Ascending aorta (tissue), 2 donors: ENCODE data around the gene DUOX2. TPM values are rescaled to one million over a fixed set of nuclear protein-coding genes. Genes with fewer than 3 reads are reported as not detected.

Experiments
- DNase-seq, 2 donors: peaks; one replicate each; pipeline ENCODE4 v3.0.0-alpha.2; 2019; ENCODE audit warnings: low spot score in 2 of 2
- H3K27ac ChIP-seq, 2 donors: fragments of 200-600 bp; sonication (generic); one replicate each; pipeline ENCODE4 v1.5.1; 2016 to 2017; ENCODE audit warnings: mild to moderate bottlenecking in 1 of 2
- H3K27me3 ChIP-seq: fragments of 200-600 bp; sonication (generic); one replicate; pipeline ENCODE4 v1.5.1; 2017
- H3K36me3 ChIP-seq, 2 donors: fragments of 200-600 bp; sonication (generic); one replicate each; pipeline ENCODE4 v1.5.1; 2016
- H3K4me1 ChIP-seq, 2 donors: fragments of 200-600 bp; sonication (generic); one replicate each; pipeline ENCODE4 v1.5.1; 2016 to 2017; ENCODE audit warnings: mild to moderate bottlenecking in 1 of 2
- H3K4me3 ChIP-seq, 2 donors: fragments of 200-600 bp; sonication (generic); one replicate each; pipeline ENCODE4 v1.5.1; 2016 to 2017; ENCODE audit warnings: mild to moderate bottlenecking in 1 of 2
- H3K9me3 ChIP-seq, 2 donors: fragments of 200-600 bp; sonication (generic); one replicate each; pipeline ENCODE4 v1.5.1; 2016
- intact Hi-C: fragments of 100-400 bp; cut with DNase I; formaldehyde crosslinking; loops from one replicate; pipeline ENCODE4 v1.15.1; 2023
- total RNA-seq: library from RNA; depleted of rRNA; stranded (reverse); fragments of >200 nt; gene quantifications from one replicate; pipeline ENCODE4 v1.1.0, GENCODE V29; 2016
- TF ChIP-seq, protein P1 (sequence below), 3 experiments: fragments of 200-600 bp in 2 of 3; fragments of 450-650 bp in 1 of 3; sonication (generic) in 2 of 3; IDR thresholded peaks; one replicate each; pipeline ENCODE4 v1.5.1; 2016 to 2019; ENCODE audit warnings: antibody characterized with exemption in 3 of 3, mild to moderate bottlenecking in 1 of 3, moderate library complexity in 1 of 3

DUOX2 gene
- total RNA-seq = 2.3 TPM

DNA sequence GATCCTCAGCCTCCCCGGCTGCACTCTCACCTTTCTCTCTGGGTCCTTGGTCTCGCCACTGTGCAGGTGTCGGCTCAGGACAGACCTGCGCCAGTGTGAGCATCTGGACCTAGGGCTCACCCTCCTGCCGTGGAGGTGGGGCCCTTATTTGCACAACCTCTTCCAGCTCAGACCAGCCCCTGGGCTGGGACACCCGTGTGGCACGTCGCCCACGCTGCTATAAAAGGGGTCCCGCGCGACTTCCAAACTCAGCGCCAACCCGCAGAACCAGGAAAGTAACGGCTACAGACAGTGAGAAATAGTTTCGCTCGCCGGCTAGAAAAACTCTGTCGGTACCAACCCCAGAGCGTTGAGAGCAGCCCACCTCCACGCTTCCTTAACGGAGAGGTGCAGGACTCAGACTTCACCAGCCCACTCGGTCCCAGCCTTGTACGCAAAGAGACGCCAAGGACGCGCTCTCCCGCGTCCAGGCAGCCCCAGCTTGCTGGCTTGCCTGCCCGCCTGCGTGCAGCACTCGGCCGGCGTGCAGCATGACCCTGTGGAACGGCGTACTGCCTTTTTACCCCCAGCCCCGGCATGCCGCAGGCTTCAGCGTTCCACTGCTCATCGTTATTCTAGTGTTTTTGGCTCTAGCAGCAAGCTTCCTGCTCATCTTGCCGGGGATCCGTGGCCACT, at the start of gene DUOX2, which contains the start of gene DUOXA2:
DUOX2 (minus strand) TSS at position 97 of the 675 bp plus-strand sequence. CDS start 761 bp downstream, outside the sequence.
DUOXA2 (plus strand) TSS at position 251 of the 675 bp plus-strand sequence; CDS start at position 531, 280 bp downstream.
- Histone ChIP-seq H3K27me3 (peaks cover 14% of the 10 kb centered on the region), H3K27ac (no peak within 1 kb of the TSS), H3K4me1 (peaks cover 7 to 18% of the 10 kb centered on the region in 2 donors), H3K9me3 (no peaks in the 10 kb centered on the region), H3K36me3 (no peaks in the 10 kb centered on the region), H3K4me3 (peak within 1 kb of the TSS; percentile 36 to 45)
- no peak for DNase-seq
- TF ChIP-seq, protein P1, sequence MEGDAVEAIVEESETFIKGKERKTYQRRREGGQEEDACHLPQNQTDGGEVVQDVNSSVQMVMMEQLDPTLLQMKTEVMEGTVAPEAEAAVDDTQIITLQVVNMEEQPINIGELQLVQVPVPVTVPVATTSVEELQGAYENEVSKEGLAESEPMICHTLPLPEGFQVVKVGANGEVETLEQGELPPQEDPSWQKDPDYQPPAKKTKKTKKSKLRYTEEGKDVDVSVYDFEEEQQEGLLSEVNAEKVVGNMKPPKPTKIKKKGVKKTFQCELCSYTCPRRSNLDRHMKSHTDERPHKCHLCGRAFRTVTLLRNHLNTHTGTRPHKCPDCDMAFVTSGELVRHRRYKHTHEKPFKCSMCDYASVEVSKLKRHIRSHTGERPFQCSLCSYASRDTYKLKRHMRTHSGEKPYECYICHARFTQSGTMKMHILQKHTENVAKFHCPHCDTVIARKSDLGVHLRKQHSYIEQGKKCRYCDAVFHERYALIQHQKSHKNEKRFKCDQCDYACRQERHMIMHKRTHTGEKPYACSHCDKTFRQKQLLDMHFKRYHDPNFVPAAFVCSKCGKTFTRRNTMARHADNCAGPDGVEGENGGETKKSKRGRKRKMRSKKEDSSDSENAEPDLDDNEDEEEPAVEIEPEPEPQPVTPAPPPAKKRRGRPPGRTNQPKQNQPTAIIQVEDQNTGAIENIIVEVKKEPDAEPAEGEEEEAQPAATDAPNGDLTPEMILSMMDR (IDR thresholded peaks at IDR 0.05) = no peak
- intact Hi-C loops = no loop called here

DNA sequence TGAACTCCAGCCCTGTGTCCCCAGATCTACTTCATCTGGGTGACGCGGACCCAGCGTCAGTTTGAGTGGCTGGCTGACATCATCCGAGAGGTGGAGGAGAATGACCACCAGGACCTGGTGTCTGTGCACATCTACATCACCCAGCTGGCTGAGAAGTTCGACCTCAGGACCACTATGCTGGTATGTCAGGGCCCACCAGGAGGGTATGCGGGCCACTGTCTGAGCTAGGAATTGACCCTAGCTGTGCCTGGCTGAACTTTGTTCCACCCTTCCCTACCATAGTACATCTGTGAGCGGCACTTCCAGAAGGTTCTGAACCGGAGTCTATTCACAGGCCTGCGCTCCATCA, 49.5 kb upstream of the DUOX2 start:
- Histone ChIP-seq H3K36me3 (no peaks in the 10 kb centered on the region), H3K4me1 (peaks cover 0 to 14% of the 10 kb centered on the region in 2 donors), H3K4me3 (no peak overlapping the region), H3K27me3 (no peaks in the 10 kb centered on the region), H3K27ac (no peak overlapping the region), H3K9me3 (no peaks in the 10 kb centered on the region)
- intact Hi-C loops = loop anchor here (1.0 kb wide), 1 partner anchor 236 kb away; no protein-coding TSS in a partner anchor
- TF ChIP-seq, protein P1 (IDR thresholded peaks at IDR 0.05) = no peak
- DNase-seq = no peak

DNA sequence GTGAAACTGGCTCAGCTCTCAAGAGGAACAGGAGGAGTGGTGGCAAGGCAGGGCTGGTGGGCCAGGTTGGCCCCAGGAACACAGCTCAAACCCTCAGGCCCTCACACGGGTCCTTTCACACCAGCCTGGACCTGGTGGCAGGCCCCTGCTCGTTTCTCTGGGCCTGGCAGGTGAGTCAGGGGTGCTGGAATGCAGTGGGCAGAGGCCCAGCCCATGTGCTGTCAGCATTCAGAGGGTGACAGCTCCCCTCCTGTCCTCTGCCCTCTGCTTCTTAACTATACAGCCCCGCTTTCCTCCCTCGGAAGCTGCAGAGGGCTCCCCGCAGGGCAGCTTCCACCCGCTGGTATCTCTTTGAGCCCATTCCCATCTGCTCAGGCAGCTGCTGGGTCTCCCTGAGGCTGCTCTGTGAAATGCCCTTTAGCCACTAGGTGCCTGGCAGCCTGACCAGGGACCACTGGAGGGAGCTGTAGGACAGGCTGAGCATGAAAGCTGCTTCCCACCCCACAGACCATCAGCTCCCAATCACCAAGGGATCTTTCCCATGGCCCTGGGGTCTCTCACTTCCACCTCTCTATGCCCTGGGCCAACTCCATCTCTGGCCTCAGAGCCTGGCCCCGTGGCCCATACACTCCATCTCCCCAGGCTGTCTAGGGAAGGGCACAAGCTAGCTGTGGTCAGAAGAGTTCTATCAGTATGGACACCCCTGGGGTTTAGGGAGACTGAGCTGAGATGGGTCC, 49.0 kb upstream of the DUOX2 start:
- Histone ChIP-seq H3K9me3 (no peaks in the 10 kb centered on the region), H3K27me3 (no peaks in the 10 kb centered on the region), H3K4me3 (no peak overlapping the region), H3K36me3 (no peaks in the 10 kb centered on the region), H3K27ac (no peak overlapping the region), H3K4me1 (peaks cover 0 to 14% of the 10 kb centered on the region in 2 donors)
- intact Hi-C loops = loop anchor here (1.0 kb wide), 1 partner anchor 236 kb away; no protein-coding TSS in a partner anchor
- TF ChIP-seq, protein P1 (IDR thresholded peaks at IDR 0.05) = peak; percentile 83 to 95 (median 88)
- DNase-seq = peak; percentile 46 to 91

DNA sequence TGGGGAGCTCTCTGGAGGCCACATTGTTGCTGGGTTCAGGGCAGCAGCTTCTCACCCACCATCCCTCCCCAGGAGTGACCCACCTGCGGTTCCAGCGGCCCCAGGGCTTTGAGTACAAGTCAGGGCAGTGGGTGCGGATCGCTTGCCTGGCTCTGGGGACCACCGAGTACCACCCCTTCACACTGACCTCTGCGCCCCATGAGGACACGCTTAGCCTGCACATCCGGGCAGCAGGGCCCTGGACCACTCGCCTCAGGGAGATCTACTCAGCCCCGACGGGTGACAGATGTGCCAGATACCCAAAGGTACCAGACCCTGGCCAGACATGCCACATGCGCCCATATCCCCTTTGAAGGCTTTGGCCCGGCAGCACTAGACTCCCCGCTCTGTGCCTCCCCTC, 47.7 kb upstream of the DUOX2 start:
- no peaks in the 10 kb centered on the region for H3K36me3 ChIP-seq
- no peak overlapping the region for H3K27ac ChIP-seq
- DNase-seq = no peak
- H3K4me3 ChIP-seq = no peak overlapping the region
- TF ChIP-seq, protein P1 (IDR thresholded peaks at IDR 0.05) = no peak
- peaks cover 0 to 14% of the 10 kb centered on the region in 2 donors for H3K4me1 ChIP-seq
- H3K27me3 ChIP-seq = no peaks in the 10 kb centered on the region
- no peaks in the 10 kb centered on the region for H3K9me3 ChIP-seq
- intact Hi-C loops = no loop called here

DNA sequence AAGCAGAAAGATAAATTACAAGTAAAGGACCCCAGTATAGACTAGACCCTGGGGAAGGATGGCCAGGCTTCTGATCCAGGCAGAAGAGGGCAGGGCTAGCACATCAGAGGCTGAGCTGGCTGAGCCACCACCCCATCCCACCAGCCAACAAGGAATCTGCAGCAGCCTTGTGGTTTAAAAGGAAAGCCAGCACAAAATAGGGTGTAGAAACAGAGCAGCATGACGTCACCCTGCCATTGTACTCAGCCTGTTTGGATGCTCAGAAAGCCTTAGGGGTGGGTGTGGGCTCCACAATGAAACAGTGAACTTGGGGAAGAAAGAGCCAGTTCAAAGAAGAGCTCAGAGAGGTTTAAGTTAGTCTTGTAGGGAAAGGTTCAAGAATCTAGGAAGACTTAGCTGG, 44.0 kb upstream of the DUOX2 start:
- Histone ChIP-seq H3K27ac (no peak overlapping the region), H3K27me3 (no peaks in the 10 kb centered on the region), H3K4me1 (peaks cover 0 to 5% of the 10 kb centered on the region in 2 donors), H3K36me3 (no peaks in the 10 kb centered on the region), H3K4me3 (no peak overlapping the region), H3K9me3 (no peaks in the 10 kb centered on the region)
- intact Hi-C loops = no loop called here
- DNase-seq = no peak
- TF ChIP-seq, protein P1 (IDR thresholded peaks at IDR 0.05) = no peak
